Gastroesophageal sphincter (tissue), 3 donors: ENCODE measurements around the gene CNTNAP2.

Experiments used
- EP300 ChIP-seq: sonication (generic); formaldehyde crosslinking; IDR thresholded peaks from one replicate; pipeline ENCODE4 v1.6.1; 2017; ENCODE audit warnings: antibody characterized with exemption, mild to moderate bottlenecking
- POLR2A ChIP-seq, 2 donors: fragments of 450-650 bp; IDR thresholded peaks; one replicate each; pipeline ENCODE4 v1.6.1; 2017; ENCODE audit warnings: antibody characterized with exemption in 2 of 2, mild to moderate bottlenecking in 2 of 2, moderate library complexity in 1 of 2
- POLR2AphosphoS5 ChIP-seq: sonication (generic); formaldehyde crosslinking; IDR thresholded peaks from one replicate; pipeline ENCODE4 v1.6.1; 2017; ENCODE audit warnings: antibody characterized with exemption
- TF ChIP-seq, protein P1 (sequence below), 4 experiments: fragments of 200-600 bp in 2 of 4; fragments of 450-650 bp in 2 of 4; sonication (generic) in 1 of 4; IDR thresholded peaks; one replicate each; pipeline ENCODE4 v1.5.1; 2017 to 2019; ENCODE audit warnings: antibody characterized with exemption in 4 of 4, mild to moderate bottlenecking in 2 of 4, moderate library complexity in 2 of 4

- TF ChIP-seq, protein P1, sequence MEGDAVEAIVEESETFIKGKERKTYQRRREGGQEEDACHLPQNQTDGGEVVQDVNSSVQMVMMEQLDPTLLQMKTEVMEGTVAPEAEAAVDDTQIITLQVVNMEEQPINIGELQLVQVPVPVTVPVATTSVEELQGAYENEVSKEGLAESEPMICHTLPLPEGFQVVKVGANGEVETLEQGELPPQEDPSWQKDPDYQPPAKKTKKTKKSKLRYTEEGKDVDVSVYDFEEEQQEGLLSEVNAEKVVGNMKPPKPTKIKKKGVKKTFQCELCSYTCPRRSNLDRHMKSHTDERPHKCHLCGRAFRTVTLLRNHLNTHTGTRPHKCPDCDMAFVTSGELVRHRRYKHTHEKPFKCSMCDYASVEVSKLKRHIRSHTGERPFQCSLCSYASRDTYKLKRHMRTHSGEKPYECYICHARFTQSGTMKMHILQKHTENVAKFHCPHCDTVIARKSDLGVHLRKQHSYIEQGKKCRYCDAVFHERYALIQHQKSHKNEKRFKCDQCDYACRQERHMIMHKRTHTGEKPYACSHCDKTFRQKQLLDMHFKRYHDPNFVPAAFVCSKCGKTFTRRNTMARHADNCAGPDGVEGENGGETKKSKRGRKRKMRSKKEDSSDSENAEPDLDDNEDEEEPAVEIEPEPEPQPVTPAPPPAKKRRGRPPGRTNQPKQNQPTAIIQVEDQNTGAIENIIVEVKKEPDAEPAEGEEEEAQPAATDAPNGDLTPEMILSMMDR (IDR thresholded peaks at IDR 0.05), result no peak
- no peak for TF ChIP-seq POLR2A (IDR thresholded peaks at IDR 0.05)
- no peak for TF ChIP-seq EP300
- TF ChIP-seq POLR2AphosphoS5, result no peak
These were observed 1605.6 kb downstream of the CNTNAP2 start for GRCh38 chr7:147721962-147722830.
